Measurements from ENCODE around the gene ASTN2. TPM values are rescaled to one million over a fixed set of nuclear protein-coding genes. Genes with fewer than 3 reads are reported as not detected.

ASTN2 gene
- total and polyA plus RNA-seq, 2 experiments from 2014 or later: 7.0 to 24.6 TPM

DNA sequence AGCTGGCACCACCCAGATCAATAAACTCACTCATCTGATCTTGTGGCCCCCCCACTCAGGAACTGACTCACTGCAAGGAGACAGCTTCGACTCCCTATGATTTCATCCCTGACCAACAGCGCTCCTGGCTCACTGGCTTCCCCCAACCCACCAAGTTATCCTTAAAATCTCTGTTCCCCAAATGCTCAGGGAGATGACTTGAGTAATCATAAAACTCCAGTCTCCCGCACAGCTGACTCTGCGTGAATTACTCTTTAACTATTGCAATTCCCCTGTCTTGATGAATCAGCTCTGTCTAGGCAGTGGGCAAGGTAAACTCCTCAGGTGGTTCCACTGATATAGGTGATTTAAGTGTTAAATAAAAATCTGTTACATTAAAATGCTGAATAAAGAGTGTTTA lies 729.7 kb downstream of the ASTN2 start (continued):
- no peak for TF ChIP-seq EZH2 (IDR thresholded peaks at IDR 0.05; ENCODE audit: low read depth, unreplicated experiment)
- TF ChIP-seq, protein P1, sequence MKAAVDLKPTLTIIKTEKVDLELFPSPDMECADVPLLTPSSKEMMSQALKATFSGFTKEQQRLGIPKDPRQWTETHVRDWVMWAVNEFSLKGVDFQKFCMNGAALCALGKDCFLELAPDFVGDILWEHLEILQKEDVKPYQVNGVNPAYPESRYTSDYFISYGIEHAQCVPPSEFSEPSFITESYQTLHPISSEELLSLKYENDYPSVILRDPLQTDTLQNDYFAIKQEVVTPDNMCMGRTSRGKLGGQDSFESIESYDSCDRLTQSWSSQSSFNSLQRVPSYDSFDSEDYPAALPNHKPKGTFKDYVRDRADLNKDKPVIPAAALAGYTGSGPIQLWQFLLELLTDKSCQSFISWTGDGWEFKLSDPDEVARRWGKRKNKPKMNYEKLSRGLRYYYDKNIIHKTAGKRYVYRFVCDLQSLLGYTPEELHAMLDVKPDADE (IDR thresholded peaks at IDR 0.05): no peak
- no peak for TF ChIP-seq ZNF331 (CRISPR knock-in tag; IDR thresholded peaks at IDR 0.05; ENCODE audit: low read depth)
- TF ChIP-seq JUNB (IDR thresholded peaks at IDR 0.05; ENCODE audit: unreplicated experiment): no peak

DNA sequence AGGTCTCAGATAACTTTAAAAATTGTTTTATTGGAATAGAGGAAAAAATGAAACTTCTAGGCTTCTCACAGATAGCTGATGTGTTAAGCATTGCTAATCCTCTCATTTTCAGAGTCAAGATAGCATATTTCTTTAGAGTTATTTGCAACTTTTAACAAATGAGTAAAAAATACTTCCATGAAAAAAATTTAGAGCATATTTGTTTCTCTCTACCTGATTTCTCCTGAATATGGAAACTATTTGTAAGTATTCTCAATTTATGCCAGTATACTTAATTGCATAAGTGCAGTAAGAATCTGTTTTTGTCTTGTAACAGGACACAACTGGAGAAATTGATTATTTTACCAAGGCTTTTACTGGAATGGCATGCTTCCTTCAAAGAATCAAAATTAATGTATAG lies 731.3 kb downstream of the ASTN2 start:
- Mint-ChIP-seq H3K27ac (no peak overlapping the region), H3K36me3 (ENCODE audit: low read depth) (peaks cover 26% of the 10 kb centered on the region; the same call in 2 of the 3 replicates), H3K4me3 (no peak overlapping the region), H3K4me1 (peaks cover 16% of the 10 kb centered on the region), H3K9me3 (peaks cover 21% of the 10 kb centered on the region), H3K27me3 (ENCODE audit: insufficient read depth, low read depth, poor library complexity) (peaks cover 17% of the 10 kb centered on the region)
- H3K4me3 ChIP-seq: no peak overlapping the region
- ATAC-seq: no peak
- H3F3A ChIP-seq (replicated peaks; ENCODE audit: low read depth): no peaks in the 10 kb centered on the region
- peaks cover 11% of the 10 kb centered on the region for H3K79me2 ChIP-seq (replicated peaks; ENCODE audit: insufficient read depth)
- H3K9me2 ChIP-seq (ENCODE audit: insufficient read depth): no peaks in the 10 kb centered on the region
- no peak for DNase-seq (ENCODE audit: low spot score)
- H3K27me3 ChIP-seq (ENCODE audit: insufficient read depth): no peaks in the 10 kb centered on the region
- H3K4me2 ChIP-seq: no peak overlapping the region
- H3K27ac ChIP-seq (ENCODE audit: low read depth): no peak overlapping the region
- peaks cover 10% of the 10 kb centered on the region for H3K4me1 ChIP-seq (ENCODE audit: insufficient read depth)
- no peak overlapping the region for H2AFZ ChIP-seq
- 0 out of 2 replicates have a peak, but pooled peaks cover 8% of the 10 kb centered on the region for H3K36me3 ChIP-seq (ENCODE audit: insufficient read depth)
- peaks cover 2% of the 10 kb centered on the region; the same call in 1 of the 2 replicates for H4K20me1 ChIP-seq (replicated peaks; ENCODE audit: insufficient read depth)
- TF ChIP-seq, protein P2, sequence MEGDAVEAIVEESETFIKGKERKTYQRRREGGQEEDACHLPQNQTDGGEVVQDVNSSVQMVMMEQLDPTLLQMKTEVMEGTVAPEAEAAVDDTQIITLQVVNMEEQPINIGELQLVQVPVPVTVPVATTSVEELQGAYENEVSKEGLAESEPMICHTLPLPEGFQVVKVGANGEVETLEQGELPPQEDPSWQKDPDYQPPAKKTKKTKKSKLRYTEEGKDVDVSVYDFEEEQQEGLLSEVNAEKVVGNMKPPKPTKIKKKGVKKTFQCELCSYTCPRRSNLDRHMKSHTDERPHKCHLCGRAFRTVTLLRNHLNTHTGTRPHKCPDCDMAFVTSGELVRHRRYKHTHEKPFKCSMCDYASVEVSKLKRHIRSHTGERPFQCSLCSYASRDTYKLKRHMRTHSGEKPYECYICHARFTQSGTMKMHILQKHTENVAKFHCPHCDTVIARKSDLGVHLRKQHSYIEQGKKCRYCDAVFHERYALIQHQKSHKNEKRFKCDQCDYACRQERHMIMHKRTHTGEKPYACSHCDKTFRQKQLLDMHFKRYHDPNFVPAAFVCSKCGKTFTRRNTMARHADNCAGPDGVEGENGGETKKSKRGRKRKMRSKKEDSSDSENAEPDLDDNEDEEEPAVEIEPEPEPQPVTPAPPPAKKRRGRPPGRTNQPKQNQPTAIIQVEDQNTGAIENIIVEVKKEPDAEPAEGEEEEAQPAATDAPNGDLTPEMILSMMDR (conservative IDR thresholded peaks at IDR 0.05; ENCODE audit: low read depth in 2 of 2): no peak
- TF ChIP-seq, protein P3, sequence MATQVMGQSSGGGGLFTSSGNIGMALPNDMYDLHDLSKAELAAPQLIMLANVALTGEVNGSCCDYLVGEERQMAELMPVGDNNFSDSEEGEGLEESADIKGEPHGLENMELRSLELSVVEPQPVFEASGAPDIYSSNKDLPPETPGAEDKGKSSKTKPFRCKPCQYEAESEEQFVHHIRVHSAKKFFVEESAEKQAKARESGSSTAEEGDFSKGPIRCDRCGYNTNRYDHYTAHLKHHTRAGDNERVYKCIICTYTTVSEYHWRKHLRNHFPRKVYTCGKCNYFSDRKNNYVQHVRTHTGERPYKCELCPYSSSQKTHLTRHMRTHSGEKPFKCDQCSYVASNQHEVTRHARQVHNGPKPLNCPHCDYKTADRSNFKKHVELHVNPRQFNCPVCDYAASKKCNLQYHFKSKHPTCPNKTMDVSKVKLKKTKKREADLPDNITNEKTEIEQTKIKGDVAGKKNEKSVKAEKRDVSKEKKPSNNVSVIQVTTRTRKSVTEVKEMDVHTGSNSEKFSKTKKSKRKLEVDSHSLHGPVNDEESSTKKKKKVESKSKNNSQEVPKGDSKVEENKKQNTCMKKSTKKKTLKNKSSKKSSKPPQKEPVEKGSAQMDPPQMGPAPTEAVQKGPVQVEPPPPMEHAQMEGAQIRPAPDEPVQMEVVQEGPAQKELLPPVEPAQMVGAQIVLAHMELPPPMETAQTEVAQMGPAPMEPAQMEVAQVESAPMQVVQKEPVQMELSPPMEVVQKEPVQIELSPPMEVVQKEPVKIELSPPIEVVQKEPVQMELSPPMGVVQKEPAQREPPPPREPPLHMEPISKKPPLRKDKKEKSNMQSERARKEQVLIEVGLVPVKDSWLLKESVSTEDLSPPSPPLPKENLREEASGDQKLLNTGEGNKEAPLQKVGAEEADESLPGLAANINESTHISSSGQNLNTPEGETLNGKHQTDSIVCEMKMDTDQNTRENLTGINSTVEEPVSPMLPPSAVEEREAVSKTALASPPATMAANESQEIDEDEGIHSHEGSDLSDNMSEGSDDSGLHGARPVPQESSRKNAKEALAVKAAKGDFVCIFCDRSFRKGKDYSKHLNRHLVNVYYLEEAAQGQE (IDR thresholded peaks at IDR 0.05; ENCODE audit: unreplicated experiment): no peak
- TF ChIP-seq EZH2 (IDR thresholded peaks at IDR 0.05; ENCODE audit: low read depth, unreplicated experiment): no peak
- no peak for TF ChIP-seq ZNF331 (CRISPR knock-in tag; IDR thresholded peaks at IDR 0.05; ENCODE audit: low read depth)
- no peak for TF ChIP-seq POLR2AphosphoS5 (IDR thresholded peaks at IDR 0.05; ENCODE audit: low read depth)
- no peak for TF ChIP-seq JUNB (IDR thresholded peaks at IDR 0.05; ENCODE audit: unreplicated experiment)
- no peak for TF ChIP-seq ZNF114 (CRISPR knock-in tag; IDR thresholded peaks at IDR 0.05)
- no peak for TF ChIP-seq STAT1 (IDR thresholded peaks at IDR 0.05; ENCODE audit: unreplicated experiment)
- TF ChIP-seq, protein P1 (IDR thresholded peaks at IDR 0.05): no peak
- TF ChIP-seq EZH2phosphoT487 (IDR thresholded peaks at IDR 0.05; ENCODE audit: unreplicated experiment): no peak
- TF ChIP-seq NANOG (IDR thresholded peaks at IDR 0.05; ENCODE audit: borderline replicate concordance): no peak
- no peak for TF ChIP-seq CREB1 (CRISPR knock-in tag; IDR thresholded peaks at IDR 0.05; ENCODE audit: low read depth)

Data from GM23338 (cell line).